Measurements from ENCODE around the gene NALCN. TPM values are rescaled to one million over a fixed set of nuclear protein-coding genes. Genes with fewer than 3 reads are reported as not detected.

NALCN gene
- total RNA-seq, 4 donors from 2014 or later, result 0.32 to 0.41 TPM; not detected in 2

DNA sequence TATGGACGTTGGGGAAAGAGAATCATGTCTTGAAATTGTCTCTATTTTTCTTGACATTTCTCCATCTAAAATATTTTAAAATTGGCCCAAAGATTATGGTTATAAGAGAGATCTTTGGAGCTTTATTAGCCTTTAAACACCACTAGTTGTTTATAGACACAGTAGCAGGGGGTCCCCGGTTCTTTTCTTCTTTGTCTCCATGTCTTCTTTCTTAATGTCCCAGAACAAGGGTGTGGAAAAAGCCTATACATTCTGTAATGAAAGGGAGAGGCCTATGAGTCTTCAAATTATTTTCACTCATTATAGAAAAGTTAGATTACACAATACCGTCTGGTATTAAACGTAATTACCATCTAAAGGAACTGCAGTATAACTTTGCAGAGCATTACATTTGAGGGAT lies 300.0 kb downstream of the NALCN start:
- Histone ChIP-seq H3K36me3 (no peaks in the 10 kb centered on the region), H3K27ac (no peak overlapping the region), H3K4me1 (no peaks in the 10 kb centered on the region), H3K4me3 (no peak overlapping the region), H3K9me3 (no peaks in the 10 kb centered on the region), H3K27me3 (peaks cover 3% of the 10 kb centered on the region)
- DNase-seq, result no peak
- in situ Hi-C loops (cut with MboI; ENCODE audit: low pct_ligation_motif_present in 1 of 4, low pct_unique_long_range_greater_than_20kb in 1 of 4, low sequenced_read_pairs in 3 of 4), result loop anchor here in 1 of 4 donors (25.0 kb wide), 1 partner anchor 554 kb away; no protein-coding TSS in a partner anchor
- WGBS, 2 donors (ENCODE audit: low coverage in 1 of 2), result 53 to 59% methylated on average over 4 of the region's 4 CpGs
- intact Hi-C loops (cut with DNase I; ENCODE audit: low total_unique reads), result no loop called here
- no peak for TF ChIP-seq POLR2AphosphoS5 (IDR thresholded peaks at IDR 0.05)
- TF ChIP-seq EP300 (IDR thresholded peaks at IDR 0.05; ENCODE audit: low read depth), result no peak
- TF ChIP-seq, protein P1, sequence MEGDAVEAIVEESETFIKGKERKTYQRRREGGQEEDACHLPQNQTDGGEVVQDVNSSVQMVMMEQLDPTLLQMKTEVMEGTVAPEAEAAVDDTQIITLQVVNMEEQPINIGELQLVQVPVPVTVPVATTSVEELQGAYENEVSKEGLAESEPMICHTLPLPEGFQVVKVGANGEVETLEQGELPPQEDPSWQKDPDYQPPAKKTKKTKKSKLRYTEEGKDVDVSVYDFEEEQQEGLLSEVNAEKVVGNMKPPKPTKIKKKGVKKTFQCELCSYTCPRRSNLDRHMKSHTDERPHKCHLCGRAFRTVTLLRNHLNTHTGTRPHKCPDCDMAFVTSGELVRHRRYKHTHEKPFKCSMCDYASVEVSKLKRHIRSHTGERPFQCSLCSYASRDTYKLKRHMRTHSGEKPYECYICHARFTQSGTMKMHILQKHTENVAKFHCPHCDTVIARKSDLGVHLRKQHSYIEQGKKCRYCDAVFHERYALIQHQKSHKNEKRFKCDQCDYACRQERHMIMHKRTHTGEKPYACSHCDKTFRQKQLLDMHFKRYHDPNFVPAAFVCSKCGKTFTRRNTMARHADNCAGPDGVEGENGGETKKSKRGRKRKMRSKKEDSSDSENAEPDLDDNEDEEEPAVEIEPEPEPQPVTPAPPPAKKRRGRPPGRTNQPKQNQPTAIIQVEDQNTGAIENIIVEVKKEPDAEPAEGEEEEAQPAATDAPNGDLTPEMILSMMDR (IDR thresholded peaks at IDR 0.05), result no peak
- no peak for TF ChIP-seq POLR2A (IDR thresholded peaks at IDR 0.05)

DNA sequence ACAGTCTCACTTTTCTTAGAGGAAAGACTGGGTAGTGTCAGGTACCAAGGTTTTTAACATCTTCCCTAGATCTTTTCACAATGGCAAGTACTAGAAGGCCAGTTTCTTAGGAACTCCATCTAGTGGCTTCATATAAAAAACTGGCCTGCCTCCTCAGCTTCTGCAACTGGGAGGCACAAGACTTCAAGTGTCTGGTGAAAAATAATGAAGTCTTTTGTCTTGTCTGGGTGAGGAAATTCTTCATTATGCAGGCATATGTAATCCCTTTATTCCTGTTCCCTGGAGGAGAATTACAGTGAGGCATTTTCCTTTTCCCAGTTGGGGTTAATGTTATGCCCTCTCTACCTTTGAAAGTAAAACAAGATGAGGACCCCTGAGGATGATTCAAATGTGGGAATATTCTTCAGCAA lies 300.5 kb downstream of the NALCN start:
- Histone ChIP-seq H3K36me3 (no peaks in the 10 kb centered on the region), H3K27ac (no peak overlapping the region), H3K27me3 (peaks cover 3% of the 10 kb centered on the region), H3K4me3 (no peak overlapping the region), H3K4me1 (no peaks in the 10 kb centered on the region), H3K9me3 (no peaks in the 10 kb centered on the region)
- TF ChIP-seq POLR2A (IDR thresholded peaks at IDR 0.05) (no peak), EP300 (IDR thresholded peaks at IDR 0.05; ENCODE audit: low read depth) (no peak), POLR2AphosphoS5 (IDR thresholded peaks at IDR 0.05) (no peak)
- TF ChIP-seq, protein P1 (IDR thresholded peaks at IDR 0.05), result no peak
- in situ Hi-C loops (cut with MboI; ENCODE audit: low pct_ligation_motif_present in 1 of 4, low pct_unique_long_range_greater_than_20kb in 1 of 4, low sequenced_read_pairs in 3 of 4) (loop anchor here in 1 of 4 donors (25.0 kb wide), 1 partner anchor 553 kb away; no protein-coding TSS in a partner anchor), intact Hi-C loops (cut with DNase I; ENCODE audit: low total_unique reads) (no loop called here)
- no peak for DNase-seq

DNA sequence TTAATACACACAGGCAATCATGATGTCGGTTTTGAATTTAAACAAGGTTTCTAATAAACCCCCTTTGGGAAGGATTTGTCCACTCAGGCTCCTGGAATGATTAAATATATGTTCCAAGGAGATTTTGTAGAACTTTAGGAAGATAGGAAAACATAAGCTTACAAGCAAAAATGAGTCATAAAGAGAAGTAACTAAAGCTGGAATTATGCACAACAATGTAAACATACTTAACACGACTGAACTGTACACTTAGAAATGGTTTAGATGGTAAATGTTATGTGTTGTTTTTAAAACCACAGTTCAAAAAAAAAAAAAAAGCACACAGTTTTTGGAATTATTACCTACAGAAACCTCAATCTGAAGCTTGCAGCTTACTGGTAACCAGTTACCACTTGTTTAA lies 304.4 kb downstream of the NALCN start:
- 52 to 75% methylated on average over 2 of the region's 2 CpGs for WGBS, 2 donors (ENCODE audit: low coverage in 1 of 2)
- no peaks in the 10 kb centered on the region for H3K36me3 ChIP-seq
- TF ChIP-seq, protein P1 (IDR thresholded peaks at IDR 0.05), result no peak
- TF ChIP-seq POLR2AphosphoS5 (IDR thresholded peaks at IDR 0.05) (no peak), POLR2A (IDR thresholded peaks at IDR 0.05) (no peak), EP300 (IDR thresholded peaks at IDR 0.05; ENCODE audit: low read depth) (no peak)
- no peak overlapping the region for H3K4me3 ChIP-seq
- in situ Hi-C loops (cut with MboI; ENCODE audit: low pct_ligation_motif_present in 1 of 4, low pct_unique_long_range_greater_than_20kb in 1 of 4, low sequenced_read_pairs in 3 of 4), result loop anchor here in 1 of 4 donors (25.0 kb wide), 1 partner anchor 550 kb away; no protein-coding TSS in a partner anchor
- H3K9me3 ChIP-seq, result no peaks in the 10 kb centered on the region
- H3K27me3 ChIP-seq, result no peaks in the 10 kb centered on the region
- intact Hi-C loops (cut with DNase I; ENCODE audit: low total_unique reads), result no loop called here
- no peak for DNase-seq
- no peak overlapping the region for H3K27ac ChIP-seq
- no peaks in the 10 kb centered on the region for H3K4me1 ChIP-seq

DNA sequence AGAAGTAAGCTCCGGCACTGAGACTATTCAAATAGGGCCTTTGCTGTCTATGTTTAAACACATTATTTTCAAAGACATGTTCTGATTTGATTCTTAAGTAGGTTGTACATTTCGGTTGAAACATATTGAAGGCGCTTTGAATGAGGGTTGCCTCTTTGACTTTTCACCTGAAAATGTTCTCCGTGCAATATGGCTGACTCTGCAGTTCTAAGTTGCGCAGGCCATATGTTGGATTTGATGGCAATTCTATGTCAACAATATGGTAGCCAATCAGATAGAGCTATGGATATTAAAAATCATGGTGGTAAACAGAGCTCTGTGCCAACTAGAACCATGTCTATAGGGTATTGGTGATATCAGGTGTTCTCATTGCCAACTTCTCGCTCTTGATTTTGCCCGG lies 307.3 kb downstream of the NALCN start:
- WGBS, 2 donors (ENCODE audit: low coverage in 1 of 2), result 91 to 94% methylated on average over 3 to 7 of the region's 7 CpGs
- no peaks in the 10 kb centered on the region for H3K27me3 ChIP-seq
- intact Hi-C loops (cut with DNase I; ENCODE audit: low total_unique reads) (no loop called here), in situ Hi-C loops (cut with MboI; ENCODE audit: low pct_ligation_motif_present in 1 of 4, low pct_unique_long_range_greater_than_20kb in 1 of 4, low sequenced_read_pairs in 3 of 4) (loop anchor here in 1 of 4 donors (25.0 kb wide), 1 partner anchor 547 kb away; no protein-coding TSS in a partner anchor)
- no peak for DNase-seq
- H3K4me1 ChIP-seq, result no peaks in the 10 kb centered on the region
- H3K27ac ChIP-seq, result no peak overlapping the region
- no peaks in the 10 kb centered on the region for H3K36me3 ChIP-seq
- no peaks in the 10 kb centered on the region for H3K9me3 ChIP-seq
- no peak overlapping the region for H3K4me3 ChIP-seq
- TF ChIP-seq POLR2AphosphoS5 (IDR thresholded peaks at IDR 0.05), result no peak
- no peak for TF ChIP-seq EP300 (IDR thresholded peaks at IDR 0.05; ENCODE audit: low read depth)
- TF ChIP-seq, protein P1 (IDR thresholded peaks at IDR 0.05), result no peak
- TF ChIP-seq POLR2A (IDR thresholded peaks at IDR 0.05), result no peak
